Measurements from ENCODE around the gene EIF2D. TPM values are rescaled to one million over a fixed set of nuclear protein-coding genes. Genes with fewer than 3 reads are reported as not detected.
A peak's percentile ranks its signal among the peaks of the same experiment; 100 is the strongest.

EIF2D gene
- total and polyA plus RNA-seq, 8 donors: 37.5 to 110 (median 90.7) TPM

GRCh38 chr1:206572835-206573234 lies 39.4 kb downstream of the EIF2D start:
- intact Hi-C loops (cut with DNase I): no loop called here
- H3K4me3 ChIP-seq: no peak overlapping the region
- TF ChIP-seq CTCF (IDR thresholded peaks at IDR 0.05): no peak
- peaks cover 7 to 92% of the 10 kb centered on the region in 2 donors for H3K4me1 ChIP-seq
- no peaks in the 10 kb centered on the region for H3K27me3 ChIP-seq
- H3K36me3 ChIP-seq: no peaks in the 10 kb centered on the region
- no peak for ATAC-seq
- no peak for DNase-seq
- no peaks in the 10 kb centered on the region for H3K9me3 ChIP-seq
- peak overlapping the region in 1 of 2 donors; percentile 98 for H3K27ac ChIP-seq

- H3K27ac ChIP-seq: no peak overlapping the region
- no peak for ATAC-seq
- no peaks in the 10 kb centered on the region for H3K9me3 ChIP-seq
- H3K36me3 ChIP-seq: no peaks in the 10 kb centered on the region
- intact Hi-C loops (cut with DNase I): no loop called here
- TF ChIP-seq CTCF (IDR thresholded peaks at IDR 0.05): no peak
- peaks cover 7 to 91% of the 10 kb centered on the region in 2 donors for H3K4me1 ChIP-seq
- H3K27me3 ChIP-seq: no peaks in the 10 kb centered on the region
- no peak for DNase-seq
- H3K4me3 ChIP-seq: no peak overlapping the region
These were observed 41.7 kb downstream of the EIF2D start for GRCh38 chr1:206570529-206570928.

DNA sequence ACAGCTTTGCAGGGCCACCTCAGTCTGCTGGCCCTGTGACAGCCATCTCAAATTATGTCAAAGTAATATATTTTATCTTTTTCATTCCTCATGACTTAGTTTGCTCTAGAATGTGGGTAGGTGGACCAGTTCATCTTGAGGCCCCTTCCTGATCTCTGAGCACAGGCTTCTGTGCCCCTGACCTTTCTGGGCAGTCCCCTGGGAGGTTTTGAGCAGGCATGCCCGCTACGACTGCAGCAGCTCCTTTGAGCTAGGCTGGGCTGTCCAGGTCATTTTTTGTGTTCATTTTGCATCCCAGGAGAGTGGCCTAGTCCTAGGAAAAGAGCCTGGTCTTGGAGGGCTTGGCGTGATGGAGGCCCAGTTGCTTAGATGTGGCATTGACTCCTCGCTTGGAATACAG lies 42.7 kb downstream of the EIF2D start:
- H3K27ac ChIP-seq: no peak overlapping the region
- DNase-seq (no peak), ATAC-seq (no peak)
- no peak for TF ChIP-seq CTCF (IDR thresholded peaks at IDR 0.05)
- H3K4me3 ChIP-seq: no peak overlapping the region
- peaks cover 0 to 91% of the 10 kb centered on the region in 2 donors for H3K4me1 ChIP-seq
- no peaks in the 10 kb centered on the region for H3K9me3 ChIP-seq
- no peaks in the 10 kb centered on the region for H3K27me3 ChIP-seq
- intact Hi-C loops (cut with DNase I): no loop called here
- peaks cover 0 to 4% of the 10 kb centered on the region in 2 donors for H3K36me3 ChIP-seq

DNA sequence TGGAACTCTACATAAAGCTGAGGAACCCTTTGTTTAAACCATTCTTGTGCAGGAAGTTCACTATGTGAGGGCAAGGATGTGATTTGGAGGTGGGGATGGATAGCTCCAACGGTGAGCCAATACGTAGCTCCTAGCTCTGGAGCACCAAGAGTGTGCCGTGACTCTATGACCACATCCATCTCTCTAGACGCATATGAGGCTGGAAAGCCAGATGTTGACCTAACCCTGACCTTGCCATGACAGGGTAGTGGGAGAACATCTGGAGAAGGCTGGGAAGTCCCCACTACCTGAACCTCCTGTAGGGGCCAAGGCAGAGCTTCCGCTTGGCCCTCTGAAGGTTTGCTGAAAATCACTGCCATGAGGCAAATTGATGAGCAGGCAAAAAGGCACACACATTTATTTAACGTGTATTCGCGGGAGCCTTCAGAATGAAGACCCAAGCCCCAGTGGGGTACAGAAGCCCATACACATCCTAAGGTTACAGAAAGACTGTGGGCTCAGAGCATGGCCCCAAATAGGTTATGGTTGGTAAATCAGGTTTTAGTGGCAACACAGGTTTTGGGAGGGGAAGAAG lies 43.4 kb downstream of the EIF2D start:
- peak overlapping the region in 1 of 2 donors; percentile 14 for H3K27ac ChIP-seq
- intact Hi-C loops (cut with DNase I): no loop called here

DNA sequence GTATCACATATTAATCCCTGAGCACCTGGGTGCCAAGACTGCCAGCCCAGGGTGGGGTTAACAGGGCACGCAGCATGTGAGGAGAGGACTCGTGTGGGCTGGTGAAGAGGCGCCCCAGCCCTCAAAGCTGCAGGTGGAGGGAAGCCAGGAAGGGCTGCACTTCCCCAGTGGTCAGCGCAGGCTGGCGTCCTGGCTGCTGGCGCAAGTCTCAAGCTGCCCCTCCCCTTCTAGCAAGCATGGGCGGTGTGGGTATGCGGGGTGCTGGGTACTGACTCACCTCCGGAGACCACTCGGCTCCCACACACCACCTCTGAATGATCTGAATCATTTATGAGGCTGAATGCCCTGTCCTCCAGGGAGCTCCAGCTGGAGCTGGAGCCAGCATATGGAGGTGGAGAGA lies 44.0 kb downstream of the EIF2D start:
- peak overlapping the region in 1 of 2 donors; percentile 14 for H3K27ac ChIP-seq
- no peaks in the 10 kb centered on the region for H3K9me3 ChIP-seq
- TF ChIP-seq CTCF (IDR thresholded peaks at IDR 0.05): no peak
- no peak overlapping the region for H3K4me3 ChIP-seq
- DNase-seq (peak in 1 of 4 donors; percentile 89), ATAC-seq (peak; percentile 72)
- H3K36me3 ChIP-seq: peaks cover 0 to 9% of the 10 kb centered on the region in 2 donors
- intact Hi-C loops (cut with DNase I): no loop called here
- no peaks in the 10 kb centered on the region for H3K27me3 ChIP-seq
- H3K4me1 ChIP-seq: peaks cover 0 to 92% of the 10 kb centered on the region in 2 donors

More for the DNA sequence above, 43.4 kb downstream of the EIF2D start:
- no peak for TF ChIP-seq CTCF (IDR thresholded peaks at IDR 0.05)
- Histone ChIP-seq H3K27me3 (no peaks in the 10 kb centered on the region), H3K4me1 (peaks cover 0 to 91% of the 10 kb centered on the region in 2 donors), H3K9me3 (no peaks in the 10 kb centered on the region), H3K4me3 (no peak overlapping the region), H3K36me3 (peaks cover 0 to 6% of the 10 kb centered on the region in 2 donors)
- DNase-seq (no peak), ATAC-seq (no peak)

Data from left lung (tissue), 10 donors.